Measurements from ENCODE around the gene PGC.

Gene PGC

DNA sequence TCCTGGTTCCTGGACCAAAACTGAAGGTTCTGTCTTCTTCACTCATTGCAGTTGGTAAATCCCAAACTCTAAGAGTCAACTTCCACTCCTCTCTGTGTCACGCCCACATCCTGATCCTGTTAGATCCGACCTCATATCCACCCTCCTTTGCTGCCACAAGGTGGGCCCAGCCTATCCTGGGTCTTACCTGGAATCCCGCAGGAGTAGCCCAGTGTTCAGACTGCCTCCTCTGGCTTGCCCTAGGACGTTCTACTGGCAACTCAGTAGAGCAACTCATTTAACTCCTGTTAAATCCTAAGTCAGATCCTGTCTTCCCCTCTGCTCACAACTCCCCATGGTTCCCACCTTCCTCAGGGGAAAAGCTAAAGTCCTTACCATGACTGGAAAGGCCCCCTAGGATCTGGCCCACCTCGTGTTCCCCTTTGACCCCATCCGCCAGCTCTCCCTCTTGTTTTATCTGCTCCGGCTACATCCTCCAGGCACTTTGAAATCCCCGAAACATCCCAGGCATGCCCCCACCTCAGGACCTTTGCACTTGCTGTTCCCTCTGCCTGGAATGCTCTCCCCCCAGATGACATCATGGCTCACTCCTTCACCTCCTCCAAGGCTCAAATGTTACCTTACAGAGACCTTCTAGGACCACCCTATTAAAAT lies 55.6 kb downstream of the PGC start:
- DNase-seq (ENCODE audit: extremely low spot score), result no peak
- ChIA-PET CTCF (interaction anchor here (1.3 kb wide), 1 partner anchor 8 kb away, joined by 5 read pairs; no protein-coding TSS in a partner anchor), POLR2A (no interaction called here)
- no peak for TF ChIP-seq SUZ12 (IDR thresholded peaks at IDR 0.05)
- no peak for TF ChIP-seq ZNF384 (IDR thresholded peaks at IDR 0.05)
- no peak for TF ChIP-seq BHLHE40 (IDR thresholded peaks at IDR 0.05; ENCODE audit: borderline replicate concordance)
- TF ChIP-seq, protein P1, sequence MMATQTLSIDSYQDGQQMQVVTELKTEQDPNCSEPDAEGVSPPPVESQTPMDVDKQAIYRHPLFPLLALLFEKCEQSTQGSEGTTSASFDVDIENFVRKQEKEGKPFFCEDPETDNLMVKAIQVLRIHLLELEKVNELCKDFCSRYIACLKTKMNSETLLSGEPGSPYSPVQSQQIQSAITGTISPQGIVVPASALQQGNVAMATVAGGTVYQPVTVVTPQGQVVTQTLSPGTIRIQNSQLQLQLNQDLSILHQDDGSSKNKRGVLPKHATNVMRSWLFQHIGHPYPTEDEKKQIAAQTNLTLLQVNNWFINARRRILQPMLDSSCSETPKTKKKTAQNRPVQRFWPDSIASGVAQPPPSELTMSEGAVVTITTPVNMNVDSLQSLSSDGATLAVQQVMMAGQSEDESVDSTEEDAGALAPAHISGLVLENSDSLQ (IDR thresholded peaks at IDR 0.05), result no peak
- TF ChIP-seq ELF4 (IDR thresholded peaks at IDR 0.05), result no peak
- no peak for TF ChIP-seq NFRKB (IDR thresholded peaks at IDR 0.05)
- no peak for TF ChIP-seq LEF1 (IDR thresholded peaks at IDR 0.05; ENCODE audit: borderline replicate concordance)
- TF ChIP-seq L3MBTL2 (conservative IDR thresholded peaks at IDR 0.05), result no peak
- no peak for TF ChIP-seq CTBP1 (IDR thresholded peaks at IDR 0.05; ENCODE audit: borderline replicate concordance)
- TF ChIP-seq ARNT (IDR thresholded peaks at IDR 0.05), result no peak
- no peak for TF ChIP-seq FOXA1 (IDR thresholded peaks at IDR 0.05)
- no peak for TF ChIP-seq FOXM1 (IDR thresholded peaks at IDR 0.05; ENCODE audit: borderline replicate concordance)
- TF ChIP-seq SP1 (IDR thresholded peaks at IDR 0.05), result no peak
- no peak for TF ChIP-seq TARDBP (IDR thresholded peaks at IDR 0.05)
- no peak for TF ChIP-seq HDGF (IDR thresholded peaks at IDR 0.05; ENCODE audit: borderline replicate concordance)
- TF ChIP-seq FOXK2 (IDR thresholded peaks at IDR 0.05), result no peak

DNA sequence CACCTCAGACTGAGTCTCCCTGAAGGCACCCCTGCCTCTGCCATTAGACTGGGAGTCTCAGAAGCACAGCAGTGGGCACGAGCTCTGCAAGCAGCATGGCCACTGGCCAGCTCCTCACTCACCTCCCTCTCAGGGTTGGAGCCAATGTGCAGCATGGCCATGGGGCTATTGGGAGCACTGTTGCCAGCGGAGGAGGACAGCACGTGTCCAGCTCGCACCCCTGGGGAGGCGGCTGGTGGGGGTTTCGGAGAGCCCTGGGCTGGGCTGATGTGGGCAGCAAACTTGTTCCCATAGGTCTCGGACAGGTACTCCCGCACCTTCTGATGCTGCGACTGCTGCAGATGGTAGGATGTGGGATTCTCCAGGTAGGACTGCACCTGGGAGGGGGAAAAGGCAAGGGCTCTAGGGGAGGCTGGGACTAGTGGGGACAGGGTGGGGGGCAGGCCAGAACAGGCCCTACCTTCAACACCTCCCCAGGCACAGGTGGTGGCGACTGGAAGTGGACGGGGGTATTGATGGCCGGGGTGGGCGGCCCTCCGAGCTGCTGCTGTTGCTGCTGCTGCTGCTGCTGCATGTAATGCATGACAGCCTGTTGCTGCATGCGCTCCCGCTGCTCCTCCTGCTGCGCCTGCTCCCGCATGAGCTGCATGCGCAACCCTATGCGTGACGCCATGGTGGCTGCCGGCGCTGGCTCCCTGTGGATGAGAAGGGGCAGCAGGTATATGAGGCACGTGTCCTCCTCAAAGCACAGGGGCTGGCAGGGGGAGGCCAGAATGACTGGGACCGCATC lies 56.5 kb downstream of the PGC start:
- TF ChIP-seq TARDBP (IDR thresholded peaks at IDR 0.05) (no peak), SP1 (IDR thresholded peaks at IDR 0.05) (no peak), FOXM1 (IDR thresholded peaks at IDR 0.05; ENCODE audit: borderline replicate concordance) (no peak), CTBP1 (IDR thresholded peaks at IDR 0.05; ENCODE audit: borderline replicate concordance) (no peak), BHLHE40 (IDR thresholded peaks at IDR 0.05; ENCODE audit: borderline replicate concordance) (no peak), SUZ12 (IDR thresholded peaks at IDR 0.05) (no peak), FOXK2 (IDR thresholded peaks at IDR 0.05) (no peak), L3MBTL2 (conservative IDR thresholded peaks at IDR 0.05) (no peak), FOXA1 (IDR thresholded peaks at IDR 0.05) (no peak), HDGF (IDR thresholded peaks at IDR 0.05; ENCODE audit: borderline replicate concordance) (no peak)
- no peak for DNase-seq (ENCODE audit: extremely low spot score)
- ChIA-PET POLR2A (no interaction called here), CTCF (interaction anchor here (0.9 to 4.0 kb wide), 3 partner anchors 10 to 323 kb away, joined by 3 to 20 read pairs (median 3); no protein-coding TSS in a partner anchor)

DNA sequence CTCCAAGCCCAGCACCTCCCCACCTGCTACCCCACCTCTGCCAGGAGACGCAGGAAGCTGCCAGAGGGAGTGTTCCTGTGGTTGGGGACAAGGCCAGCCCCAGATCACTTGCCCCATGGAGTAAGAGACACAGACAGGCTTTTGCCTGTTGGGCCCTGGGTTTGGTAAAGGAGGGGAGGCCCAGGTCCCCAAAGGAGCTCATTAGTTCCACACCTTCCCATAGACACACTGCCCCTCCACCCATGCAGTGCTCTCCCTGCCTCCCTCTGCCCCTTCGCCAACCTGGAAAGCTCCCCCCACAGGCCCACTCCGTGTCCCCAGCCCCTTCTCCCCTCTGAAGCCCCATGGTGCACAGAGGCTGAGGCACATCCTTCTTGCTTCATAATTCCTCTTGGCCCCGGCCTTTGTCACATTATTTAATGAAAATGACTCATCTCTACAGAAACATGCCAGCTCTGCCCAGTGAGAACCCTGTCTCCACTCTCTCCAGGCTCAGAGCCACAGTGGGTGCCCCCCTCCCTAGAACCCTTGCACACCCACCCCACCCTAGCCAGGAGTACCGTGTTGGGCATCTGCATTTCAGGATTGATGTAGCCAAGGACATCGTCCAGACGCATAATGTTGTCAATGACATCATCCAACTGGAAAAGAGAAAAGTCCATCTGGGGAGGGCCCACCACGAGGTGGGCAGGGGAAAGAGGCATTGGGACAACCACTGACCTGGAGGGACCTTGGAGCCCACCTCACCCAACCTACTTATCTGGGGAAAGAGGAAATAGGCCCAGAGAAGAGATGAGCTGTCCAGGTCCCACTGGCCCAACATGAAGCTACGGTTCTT lies 57.8 kb downstream of the PGC start:
- TF ChIP-seq SUZ12 (IDR thresholded peaks at IDR 0.05), result no peak
- no peak for TF ChIP-seq NFRKB (IDR thresholded peaks at IDR 0.05)
- TF ChIP-seq HDGF (IDR thresholded peaks at IDR 0.05; ENCODE audit: borderline replicate concordance), result no peak
- no peak for TF ChIP-seq ARNT (IDR thresholded peaks at IDR 0.05)
- no peak for TF ChIP-seq FOXM1 (IDR thresholded peaks at IDR 0.05; ENCODE audit: borderline replicate concordance)
- no peak for TF ChIP-seq TARDBP (IDR thresholded peaks at IDR 0.05)
- TF ChIP-seq SP1 (IDR thresholded peaks at IDR 0.05), result no peak
- no peak for TF ChIP-seq CTBP1 (IDR thresholded peaks at IDR 0.05; ENCODE audit: borderline replicate concordance)
- no peak for TF ChIP-seq BHLHE40 (IDR thresholded peaks at IDR 0.05; ENCODE audit: borderline replicate concordance)
- TF ChIP-seq, protein P1 (IDR thresholded peaks at IDR 0.05), result no peak
- TF ChIP-seq L3MBTL2 (conservative IDR thresholded peaks at IDR 0.05), result no peak
- no peak for TF ChIP-seq FOXA1 (IDR thresholded peaks at IDR 0.05)
- ChIA-PET CTCF (interaction anchor here (0.7 to 4.0 kb wide), 4 partner anchors 9 to 321 kb away, joined by 3 to 20 read pairs (median 6); no protein-coding TSS in a partner anchor), POLR2A (no interaction called here)
- no peak for DNase-seq (ENCODE audit: extremely low spot score)

DNA sequence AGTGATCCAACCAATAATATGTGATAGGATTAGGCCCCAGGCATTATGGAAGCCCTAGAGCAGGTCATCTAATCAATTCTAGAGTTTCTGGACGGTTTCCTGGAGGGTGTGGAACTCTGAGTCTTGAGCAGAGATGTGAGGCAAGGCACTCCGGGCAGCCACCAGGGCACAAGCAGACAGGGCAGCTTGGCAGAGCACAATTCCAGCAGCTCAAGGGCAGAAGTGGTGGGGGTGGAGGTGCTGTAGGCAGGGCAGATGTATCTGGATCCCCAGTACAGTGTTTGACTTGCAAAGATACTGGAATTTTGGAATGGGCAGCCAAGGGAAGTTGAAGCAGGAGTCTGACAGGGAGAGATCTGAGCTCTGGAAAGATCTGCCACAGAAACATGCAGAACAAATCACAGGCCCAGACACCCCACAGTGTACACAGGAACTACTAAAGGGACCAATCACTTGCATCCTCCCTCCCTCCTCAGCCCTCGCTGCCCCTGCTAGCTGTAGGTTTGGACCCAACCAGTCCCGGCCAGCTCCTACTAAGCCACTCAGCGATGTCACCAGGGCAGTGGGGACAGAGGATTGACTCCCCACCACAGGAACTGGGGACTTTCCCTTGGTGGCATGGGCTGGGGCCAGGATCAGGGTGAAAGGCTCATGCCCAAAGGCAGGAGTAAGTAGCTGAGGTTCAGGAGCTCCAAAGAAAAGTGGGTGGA lies 58.8 kb downstream of the PGC start:
- TF ChIP-seq CTBP1 (IDR thresholded peaks at IDR 0.05; ENCODE audit: borderline replicate concordance), result no peak
- TF ChIP-seq ZNF384 (IDR thresholded peaks at IDR 0.05), result no peak
- TF ChIP-seq NFRKB (IDR thresholded peaks at IDR 0.05), result no peak
- TF ChIP-seq SP1 (IDR thresholded peaks at IDR 0.05), result no peak
- TF ChIP-seq FOXK2 (IDR thresholded peaks at IDR 0.05), result no peak
- ChIA-PET POLR2A (no interaction called here), CTCF (interaction anchor here (1.0 to 4.0 kb wide), 2 partner anchors 17 to 320 kb away, joined by 8 to 20 read pairs; no protein-coding TSS in a partner anchor)
- DNase-seq (ENCODE audit: extremely low spot score), result no peak

DNA sequence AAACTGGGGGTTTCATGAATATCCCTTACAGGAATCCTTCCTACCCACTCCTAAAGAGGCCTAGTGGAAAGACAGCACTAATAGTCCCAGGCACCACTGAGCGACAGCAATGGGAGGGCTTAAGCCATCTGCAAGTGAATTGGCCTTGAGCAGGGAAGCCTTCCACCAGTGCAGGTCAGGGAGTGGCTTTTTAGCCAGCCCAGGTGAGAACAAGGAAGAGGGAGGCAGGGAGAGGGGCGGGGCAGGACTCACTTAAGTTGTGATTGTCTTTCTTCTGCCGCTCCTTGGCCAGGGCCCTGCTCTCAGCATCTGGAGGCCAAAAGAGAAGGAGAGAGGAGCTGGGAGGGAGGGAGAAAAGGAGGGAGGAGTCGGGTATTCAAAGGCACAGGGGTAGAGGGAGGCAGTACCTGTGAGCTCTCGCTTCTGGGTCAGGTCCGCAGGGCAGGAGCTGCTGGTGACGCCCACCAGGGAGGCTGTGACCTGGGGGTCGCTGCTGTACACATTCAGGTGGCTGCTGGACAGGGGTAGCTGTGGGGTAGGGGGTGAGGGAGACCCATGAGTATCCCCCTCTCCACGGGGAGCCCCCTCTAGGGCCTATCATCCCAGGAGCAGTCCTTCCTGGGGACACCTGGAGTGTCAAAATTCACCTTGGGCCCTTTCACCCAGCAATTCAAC lies 59.6 kb downstream of the PGC start:
- ChIA-PET POLR2A (no interaction called here), CTCF (interaction anchor here (4.0 to 5.1 kb wide), 2 partner anchors 85 to 320 kb away, joined by 20 to 49 read pairs; no protein-coding TSS in a partner anchor)
- TF ChIP-seq BHLHE40 (IDR thresholded peaks at IDR 0.05; ENCODE audit: borderline replicate concordance) (no peak), ZNF384 (IDR thresholded peaks at IDR 0.05) (no peak), SP1 (IDR thresholded peaks at IDR 0.05) (no peak), HDGF (IDR thresholded peaks at IDR 0.05; ENCODE audit: borderline replicate concordance) (no peak), ARNT (IDR thresholded peaks at IDR 0.05) (no peak), L3MBTL2 (conservative IDR thresholded peaks at IDR 0.05) (no peak), FOXK2 (IDR thresholded peaks at IDR 0.05) (no peak), ELF4 (IDR thresholded peaks at IDR 0.05) (no peak), TARDBP (IDR thresholded peaks at IDR 0.05) (no peak), SUZ12 (IDR thresholded peaks at IDR 0.05) (no peak), FOXM1 (IDR thresholded peaks at IDR 0.05; ENCODE audit: borderline replicate concordance) (no peak)
- TF ChIP-seq, protein P1 (IDR thresholded peaks at IDR 0.05), result no peak
- no peak for DNase-seq (ENCODE audit: extremely low spot score)
